HG03439 (cell line): ENCODE measurements around the gene RBMS1.
A peak's percentile ranks its signal among the peaks of the same experiment; 100 is the strongest.

Experiments
- ATAC-seq: cut with Tn5 transposase; IDR thresholded peaks from one replicate; pipeline ENCODE4 v1.9.1; 2021; ENCODE audit warnings: mild to moderate bottlenecking, moderate library complexity; ENCODE audit not compliant: unreplicated experiment

Gene RBMS1

DNA sequence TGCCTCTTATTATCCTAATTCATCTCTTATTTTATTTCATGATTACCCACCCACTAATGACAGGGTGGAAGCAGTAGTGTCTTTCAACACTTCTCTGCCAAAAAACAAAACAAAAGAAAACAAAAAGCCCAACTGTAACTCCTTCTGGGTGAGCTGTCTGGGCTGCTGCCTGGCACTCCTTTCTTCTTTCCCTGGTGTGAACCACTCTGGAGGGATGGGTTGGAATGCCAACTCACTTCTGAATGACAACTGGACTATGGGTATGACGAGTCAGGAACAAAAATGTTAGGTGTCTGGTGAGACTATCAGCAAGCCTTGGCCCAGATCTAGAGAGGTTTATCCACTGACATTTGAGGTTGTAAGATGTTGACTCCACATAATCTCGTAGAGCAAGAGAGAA is 205.3 kb downstream of the RBMS1 start:
- ATAC-seq, result no peak

DNA sequence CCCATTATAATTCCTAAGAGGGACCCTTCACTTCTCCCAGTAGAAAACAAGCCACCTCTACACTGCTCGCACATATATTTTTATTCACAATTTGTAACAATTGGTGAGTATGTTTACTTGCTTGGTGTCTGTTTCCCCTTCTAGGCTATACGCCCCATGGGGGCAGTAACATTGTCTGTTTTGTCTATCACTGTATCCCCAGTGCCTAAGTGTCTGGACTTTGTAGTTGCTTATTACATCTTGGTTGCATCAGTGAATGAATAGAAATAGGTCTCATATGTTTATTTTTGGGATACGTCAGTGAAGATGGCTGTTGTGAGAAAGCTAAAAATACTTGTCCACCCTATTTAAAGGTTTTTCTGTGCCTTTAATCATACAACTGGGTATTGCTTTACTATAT is 206.1 kb downstream of the RBMS1 start:
- ATAC-seq, result no peak

GRCh38 chr2:160286551-160286950 is 207.1 kb downstream of the RBMS1 start:
- no peak for ATAC-seq

DNA sequence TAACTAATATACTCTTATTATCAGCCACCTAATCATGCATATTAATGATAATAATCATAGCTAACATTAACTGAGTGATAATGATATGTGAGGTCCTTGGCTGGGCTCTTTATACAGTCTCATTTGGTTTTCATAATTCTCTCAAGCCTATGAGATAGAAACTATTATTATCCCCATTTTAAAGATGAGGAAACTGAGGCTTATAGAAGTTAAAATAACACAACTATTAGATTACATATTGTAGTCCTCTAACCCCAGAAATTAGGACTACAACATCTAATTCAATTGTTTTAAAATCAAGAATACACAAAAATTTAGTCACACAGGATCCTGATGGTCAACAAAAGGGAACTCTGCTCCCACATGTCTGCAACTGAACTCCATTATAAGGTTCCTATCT is 209.9 kb downstream of the RBMS1 start:
- ATAC-seq, result no peak

- ATAC-seq, result no peak
Observed at GRCh38 chr2:160282063-160282580, 211.5 kb downstream of the RBMS1 start.

DNA sequence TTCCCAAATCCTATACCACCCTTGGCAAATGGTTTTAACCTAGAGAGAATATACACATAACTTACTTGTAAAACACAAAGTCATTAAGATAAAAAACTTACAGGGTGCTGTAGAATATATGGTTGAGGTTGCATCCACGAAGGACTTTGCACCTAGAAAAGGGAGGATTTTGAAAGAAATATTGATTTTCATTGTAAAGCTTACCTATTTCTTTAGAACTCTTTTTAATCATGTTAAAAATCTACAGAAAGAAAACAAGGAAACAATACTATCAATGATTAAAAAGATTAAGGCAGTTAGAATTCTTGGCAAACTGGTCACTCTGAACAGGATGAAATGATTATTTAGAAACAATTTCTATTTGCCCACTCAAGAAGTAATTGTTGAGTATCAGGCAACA is 212.4 kb downstream of the RBMS1 start:
- no peak for ATAC-seq

DNA sequence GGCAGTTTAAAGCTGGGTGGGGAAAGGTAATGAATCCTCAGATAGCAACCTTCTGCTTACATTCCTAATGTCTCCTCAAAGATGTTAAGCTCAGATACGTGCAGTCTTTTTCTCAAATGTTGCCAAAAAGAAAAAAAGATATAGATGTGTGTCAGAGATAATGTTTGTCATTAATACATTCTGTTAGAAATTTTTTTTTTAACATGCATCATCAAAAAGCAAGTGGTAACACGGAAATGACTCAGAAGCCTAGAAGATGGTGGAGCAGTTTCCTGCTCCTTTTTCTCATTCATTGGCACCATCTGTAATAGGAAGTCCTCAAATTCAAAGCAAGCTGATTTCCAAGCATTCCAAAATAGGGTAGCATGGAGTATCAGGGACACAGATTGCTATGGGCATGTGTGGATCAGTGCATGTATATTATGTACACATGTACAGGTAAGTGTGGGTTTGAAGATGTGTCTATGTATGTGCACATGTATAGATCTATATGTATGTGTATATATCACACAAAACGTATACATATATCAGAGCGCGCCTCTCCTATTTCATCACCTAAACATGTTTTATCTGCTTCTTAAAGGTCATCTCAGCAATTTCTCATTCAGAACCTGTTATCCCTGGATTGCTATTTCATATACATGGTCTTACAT is 213.7 kb downstream of the RBMS1 start:
- no peak for ATAC-seq

GRCh38 chr2:160278879-160279177 is 214.8 kb downstream of the RBMS1 start:
- ATAC-seq, result no peak

DNA sequence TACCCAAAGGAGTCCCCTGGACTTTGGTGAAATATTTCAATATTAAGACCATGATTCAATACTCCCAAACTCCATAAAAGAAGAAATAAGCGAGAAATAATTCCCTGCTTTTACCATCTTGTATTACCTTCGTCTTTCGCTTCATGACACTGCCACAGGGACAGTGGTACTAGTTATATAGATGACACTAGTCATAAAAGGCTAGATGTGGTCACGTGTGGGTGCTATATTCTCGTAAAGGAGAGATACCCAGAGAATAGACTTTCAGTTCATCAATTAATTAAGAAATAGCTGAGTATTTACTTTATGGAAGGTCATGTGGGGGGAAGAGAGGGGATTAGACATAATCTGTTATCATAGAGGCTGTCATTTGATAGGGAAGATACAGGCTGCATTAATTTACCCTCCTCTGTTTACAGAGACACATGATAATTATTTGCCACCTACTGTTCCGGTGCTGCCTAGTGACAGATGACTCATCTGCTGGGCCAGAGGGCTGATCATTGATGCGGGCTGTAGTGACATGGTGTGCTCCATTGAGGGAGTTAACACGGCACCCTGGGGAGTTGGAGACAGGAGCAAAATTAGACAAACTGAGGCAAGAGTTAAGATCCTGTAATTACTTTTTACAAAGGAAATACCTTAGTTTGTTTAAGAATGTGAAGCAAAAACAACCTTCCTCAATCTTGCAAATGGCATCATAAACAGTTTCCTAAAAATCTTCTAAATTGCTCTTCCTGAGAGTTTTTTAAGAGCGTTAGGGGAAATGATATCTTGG is 215.3 kb downstream of the RBMS1 start:
- ATAC-seq, result peak; percentile 75

GRCh38 chr2:160277151-160277550 is 216.5 kb downstream of the RBMS1 start:
- no peak for ATAC-seq

DNA sequence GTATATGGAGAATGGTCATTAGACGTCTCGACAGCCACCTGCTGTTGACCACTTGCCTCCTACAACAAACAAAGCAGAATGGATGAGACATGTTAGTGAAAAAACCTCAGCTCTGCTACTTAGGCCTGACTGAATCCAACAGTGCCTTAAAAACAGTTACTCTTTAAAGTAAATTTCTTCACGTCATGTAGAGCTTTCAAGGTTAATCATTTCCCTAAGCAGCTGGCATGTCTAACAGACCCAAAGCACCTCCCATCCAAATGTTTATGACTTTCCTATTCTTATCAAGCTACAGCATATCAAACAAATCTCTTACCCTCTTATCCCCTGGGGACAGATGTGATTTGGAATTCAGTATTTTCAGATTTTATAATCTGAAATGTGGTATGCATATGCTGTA is 218.0 kb downstream of the RBMS1 start:
- no peak for ATAC-seq

- ATAC-seq, result no peak
Observed at GRCh38 chr2:160271171-160272086, 222.2 kb downstream of the RBMS1 start.

- no peak for ATAC-seq
Observed at GRCh38 chr2:160270571-160271113, 223.0 kb downstream of the RBMS1 start.

GRCh38 chr2:160269803-160270570 is 223.6 kb downstream of the RBMS1 start:
- ATAC-seq, result peak; percentile 87

GRCh38 chr2:160269365-160269764 is 224.2 kb downstream of the RBMS1 start:
- no peak for ATAC-seq

GRCh38 chr2:160268151-160268781 is 225.3 kb downstream of the RBMS1 start:
- no peak for ATAC-seq

GRCh38 chr2:160267692-160268091 is 225.9 kb downstream of the RBMS1 start:
- no peak for ATAC-seq

GRCh38 chr2:160267022-160267421 is 226.6 kb downstream of the RBMS1 start:
- no peak for ATAC-seq

- ATAC-seq, result no peak
Observed at GRCh38 chr2:160266037-160266551, 227.5 kb downstream of the RBMS1 start.

DNA sequence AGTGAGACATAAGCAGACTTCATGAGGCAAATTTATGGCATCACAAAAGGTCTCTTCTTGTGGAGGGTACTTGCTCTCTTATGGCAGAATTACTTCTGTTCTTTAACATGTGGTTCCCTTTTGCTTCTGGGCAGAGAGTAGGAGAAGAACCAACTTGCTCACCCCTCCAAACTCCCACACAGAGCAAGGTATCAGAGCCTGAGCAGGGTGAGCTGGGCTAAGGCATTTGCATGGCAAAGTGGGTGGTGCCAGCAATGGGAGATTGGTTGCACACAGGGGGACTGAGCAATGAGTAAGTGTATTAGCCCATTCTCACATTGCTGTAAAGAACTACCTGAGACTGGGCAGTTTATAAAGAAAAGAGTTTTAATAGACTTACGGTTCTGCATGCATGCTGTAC is 229.3 kb downstream of the RBMS1 start:
- no peak for ATAC-seq
